PC-9 (cell line): Measurements from ENCODE around the gene ACER3. TPM values are rescaled to one million over a fixed set of nuclear protein-coding genes. Genes with fewer than 3 reads are reported as not detected.
"Not testable (repeated sequence)": the region's sequence is repeated elsewhere in the genome, so short reads cannot be mapped to it uniquely, and the experiment has no call there.

Source experiments
- BruUV-seq: library from RNA; stranded (reverse); fragments of 400-500 nt; replicated peaks from 2 replicates; lab custom pipeline; 2021; lab: Mats Ljungman, UMichigan
- CTCF ChIA-PET: fragments of 300-600 bp; sonication (Branson Sonifier 250); formaldehyde crosslinking; loops from one replicate; lab custom pipeline; 2022; ENCODE audit warnings: antibody characterized with exemption; lab: Charles Lee
- POLR2A ChIA-PET: fragments of 300-600 bp; sonication (Branson Sonifier 250); formaldehyde crosslinking; loops from one replicate; lab custom pipeline; 2022; ENCODE audit warnings: antibody characterized with exemption; ENCODE audit not compliant: unreplicated experiment; lab: Charles Lee
- DNase-seq, 2 experiments: peaks; one replicate each; pipeline versions ENCODE4 v3.0.0 to v3.0.0-alpha.2; 2015 to 2022; ENCODE audit warnings: mixed read lengths in 1 of 2
- H2AFZ ChIP-seq: fragments of 200-600 bp; sonication (generic); 2 replicates; pipeline ENCODE4 v1.8.1; 2017; ENCODE audit warnings: antibody characterized with exemption
- H3F3A ChIP-seq: fragments of 200-600 bp; sonication (generic); 2 replicates; pipeline ENCODE4 v1.8.1; 2017; ENCODE audit warnings: antibody characterized with exemption, mild to moderate bottlenecking, low read depth; ENCODE audit not compliant: insufficient read depth
- H3K27ac ChIP-seq: fragments of 200-600 bp; sonication (generic); 2 replicates; pipeline ENCODE4 v1.6.1; 2016; ENCODE audit warnings: mixed run types
- H3K27me3 ChIP-seq: fragments of 200-600 bp; sonication (generic); 2 replicates; pipeline ENCODE4 v1.6.1; 2016; ENCODE audit warnings: low read depth, mixed run types; ENCODE audit not compliant: insufficient read depth
- H3K36me3 ChIP-seq: fragments of 200-600 bp; sonication (generic); 2 replicates; pipeline ENCODE4 v1.6.1; 2016; ENCODE audit warnings: low read depth, mixed run types
- H3K4me1 ChIP-seq: fragments of 200-600 bp; sonication (generic); replicated peaks from 2 replicates; pipeline ENCODE4 v1.6.1; 2016; ENCODE audit warnings: mixed run types; ENCODE audit not compliant: insufficient read depth
- H3K4me2 ChIP-seq: fragments of 200-600 bp; sonication (generic); 2 replicates; pipeline ENCODE4 v1.6.1; 2017; ENCODE audit warnings: mixed run types
- H3K4me3 ChIP-seq: fragments of 200-600 bp; sonication (generic); 2 replicates; pipeline ENCODE4 v1.6.1; 2016; ENCODE audit warnings: mixed run types
- H3K79me2 ChIP-seq: fragments of 200-600 bp; sonication (generic); 2 replicates; pipeline ENCODE4 v1.6.1; 2017; ENCODE audit warnings: low read depth, mixed run types
- H3K9me2 ChIP-seq: fragments of 200-600 bp; sonication (generic); 2 replicates; pipeline ENCODE4 v1.8.1; 2017; ENCODE audit warnings: mild to moderate bottlenecking; ENCODE audit not compliant: insufficient read depth
- H3K9me3 ChIP-seq: fragments of 200-600 bp; sonication (generic); 2 replicates; pipeline ENCODE4 v1.8.1; 2016; ENCODE audit warnings: low read depth; ENCODE audit not compliant: insufficient read depth
- H4K20me1 ChIP-seq: fragments of 200-600 bp; sonication (generic); 2 replicates; pipeline ENCODE4 v1.8.1; 2017; ENCODE audit not compliant: insufficient read depth
- EZH2 ChIP-seq: fragments of 200-600 bp; sonication (generic); IDR thresholded peaks from 2 replicates; pipeline ENCODE4 v1.8.0; 2017; ENCODE audit warnings: antibody characterized with exemption, low read depth
- intact Hi-C: fragments of 100-400 bp; cut with micrococcal nuclease; formaldehyde crosslinking; loops from one replicate; pipeline ENCODE4 v1.10.0; 2022; ENCODE audit not compliant: unreplicated experiment
- total RNA-seq: library from RNA; stranded (reverse); gene quantifications from 2 replicates; pipeline ENCODE4 v1.2.3, GENCODE V29; 2021
- TF ChIP-seq, protein P1 (sequence below): fragments of 200-600 bp; sonication (generic); conservative IDR thresholded peaks from 2 replicates; pipeline ENCODE4 v1.6.1; 2017; ENCODE audit warnings: mixed run types, antibody characterized with exemption, mild to moderate bottlenecking, moderate library complexity

The ACER3 gene
- total RNA-seq, 1 experiment from 2014 or later, result 21.3 TPM

DNA sequence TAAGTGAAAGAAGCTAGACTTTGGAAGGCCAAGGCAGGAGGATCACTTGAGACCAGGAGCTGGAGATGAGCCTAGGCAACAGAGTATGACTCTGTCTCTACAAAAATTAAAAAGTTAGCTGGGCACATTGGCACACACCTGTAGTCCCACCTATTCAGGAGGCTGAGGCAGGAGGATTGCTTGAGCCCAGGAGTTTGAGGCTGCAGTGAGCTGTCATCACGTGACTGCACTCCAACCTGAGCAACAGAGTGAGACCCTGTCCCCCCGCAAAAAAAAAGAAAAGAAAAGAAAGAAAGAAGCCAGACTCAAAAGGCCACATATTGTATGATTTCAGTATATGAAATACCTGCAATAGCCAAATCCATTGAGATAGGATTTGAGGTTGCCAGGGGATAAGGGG, 198.2 kb downstream of the ACER3 start:
- Histone ChIP-seq H3F3A (no peaks in the 10 kb centered on the region), H3K4me3 (no peak overlapping the region), H3K9me3 (peaks cover 19% of the 10 kb centered on the region; the same call in 1 of the 2 replicates), H3K4me2 (no peak overlapping the region), H3K27ac (no peak overlapping the region), H3K36me3 (no peaks in the 10 kb centered on the region), H3K4me1 (no peaks in the 10 kb centered on the region), H2AFZ (no peak overlapping the region), H3K79me2 (no peaks in the 10 kb centered on the region), H4K20me1 (no peaks in the 10 kb centered on the region), H3K9me2 (no peaks in the 10 kb centered on the region), H3K27me3 (0 out of 2 replicates have a peak, but pooled peaks cover 6% of the 10 kb centered on the region)
- intact Hi-C loops, result no loop called here
- ChIA-PET CTCF (interaction anchor here (0.6 kb wide), 1 partner anchor 31 kb away, joined by 3 read pairs; no protein-coding TSS in a partner anchor), POLR2A (no interaction called here)
- no TSS peak for BruUV-seq
- DNase-seq, result no peak
- no peak for TF ChIP-seq EZH2
- TF ChIP-seq, protein P1, sequence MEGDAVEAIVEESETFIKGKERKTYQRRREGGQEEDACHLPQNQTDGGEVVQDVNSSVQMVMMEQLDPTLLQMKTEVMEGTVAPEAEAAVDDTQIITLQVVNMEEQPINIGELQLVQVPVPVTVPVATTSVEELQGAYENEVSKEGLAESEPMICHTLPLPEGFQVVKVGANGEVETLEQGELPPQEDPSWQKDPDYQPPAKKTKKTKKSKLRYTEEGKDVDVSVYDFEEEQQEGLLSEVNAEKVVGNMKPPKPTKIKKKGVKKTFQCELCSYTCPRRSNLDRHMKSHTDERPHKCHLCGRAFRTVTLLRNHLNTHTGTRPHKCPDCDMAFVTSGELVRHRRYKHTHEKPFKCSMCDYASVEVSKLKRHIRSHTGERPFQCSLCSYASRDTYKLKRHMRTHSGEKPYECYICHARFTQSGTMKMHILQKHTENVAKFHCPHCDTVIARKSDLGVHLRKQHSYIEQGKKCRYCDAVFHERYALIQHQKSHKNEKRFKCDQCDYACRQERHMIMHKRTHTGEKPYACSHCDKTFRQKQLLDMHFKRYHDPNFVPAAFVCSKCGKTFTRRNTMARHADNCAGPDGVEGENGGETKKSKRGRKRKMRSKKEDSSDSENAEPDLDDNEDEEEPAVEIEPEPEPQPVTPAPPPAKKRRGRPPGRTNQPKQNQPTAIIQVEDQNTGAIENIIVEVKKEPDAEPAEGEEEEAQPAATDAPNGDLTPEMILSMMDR, result no peak

DNA sequence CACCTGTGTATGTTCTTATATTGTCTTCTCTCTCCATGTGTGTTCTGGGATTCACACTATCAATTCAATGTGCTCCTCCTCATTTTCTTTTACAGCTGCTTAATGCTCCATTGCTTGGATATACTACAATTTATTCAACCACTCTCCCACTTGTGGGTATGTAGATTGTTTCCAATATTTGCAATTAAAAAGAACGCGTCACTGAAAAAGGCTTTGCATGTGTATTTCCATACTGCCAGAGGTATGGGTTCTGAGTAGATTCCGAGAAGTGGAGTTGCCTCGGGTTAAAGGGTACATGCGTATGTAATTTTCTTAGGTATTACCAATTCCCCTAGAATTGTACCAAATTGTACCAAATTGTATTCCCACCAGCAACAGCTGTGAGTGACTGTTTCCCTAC, 199.1 kb downstream of the ACER3 start:
- no peaks in the 10 kb centered on the region for H3F3A ChIP-seq
- 0 out of 2 replicates have a peak, but pooled peaks cover 6% of the 10 kb centered on the region for H3K27me3 ChIP-seq
- no TSS peak for BruUV-seq
- DNase-seq, result no peak
- no peak overlapping the region for H3K4me2 ChIP-seq
- H3K27ac ChIP-seq, result no peak overlapping the region
- no peaks in the 10 kb centered on the region for H3K79me2 ChIP-seq
- POLR2A ChIA-PET, result no interaction called here
- no peaks in the 10 kb centered on the region for H3K36me3 ChIP-seq
- no peaks in the 10 kb centered on the region for H3K4me1 ChIP-seq
- H4K20me1 ChIP-seq, result no peaks in the 10 kb centered on the region
- intact Hi-C loops, result no loop called here
- TF ChIP-seq EZH2, result no peak
- TF ChIP-seq, protein P1, result no peak
- no peak overlapping the region for H2AFZ ChIP-seq
- H3K9me3 ChIP-seq, result peaks cover 19% of the 10 kb centered on the region; the same call in 1 of the 2 replicates
- no peak overlapping the region for H3K4me3 ChIP-seq
- H3K9me2 ChIP-seq, result no peaks in the 10 kb centered on the region
- CTCF ChIA-PET, result no interaction called here

DNA sequence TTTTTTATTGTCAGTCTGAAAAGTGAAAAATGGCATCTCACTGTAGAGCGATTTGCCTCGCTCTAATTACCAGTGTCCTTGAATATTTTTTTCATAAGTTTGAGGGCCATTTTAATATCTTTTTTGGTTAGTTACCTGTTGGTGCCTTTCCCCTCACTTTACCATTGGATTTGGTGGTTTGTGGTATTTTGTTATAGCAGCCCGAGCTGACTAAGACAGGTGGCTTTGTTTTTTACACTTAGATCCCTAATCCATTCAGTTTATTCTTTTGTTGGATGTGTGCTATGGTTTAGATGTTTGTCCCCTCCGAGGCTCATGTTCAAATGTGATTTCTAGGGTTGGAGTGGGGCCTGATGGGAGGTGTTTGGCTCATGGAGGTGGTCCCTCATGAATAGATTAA, 199.5 kb downstream of the ACER3 start:
- CTCF ChIA-PET, result interaction anchor here (0.7 kb wide), 1 partner anchor 46 kb away, joined by 3 read pairs; no protein-coding TSS in a partner anchor
- no peak overlapping the region for H3K27ac ChIP-seq

DNA sequence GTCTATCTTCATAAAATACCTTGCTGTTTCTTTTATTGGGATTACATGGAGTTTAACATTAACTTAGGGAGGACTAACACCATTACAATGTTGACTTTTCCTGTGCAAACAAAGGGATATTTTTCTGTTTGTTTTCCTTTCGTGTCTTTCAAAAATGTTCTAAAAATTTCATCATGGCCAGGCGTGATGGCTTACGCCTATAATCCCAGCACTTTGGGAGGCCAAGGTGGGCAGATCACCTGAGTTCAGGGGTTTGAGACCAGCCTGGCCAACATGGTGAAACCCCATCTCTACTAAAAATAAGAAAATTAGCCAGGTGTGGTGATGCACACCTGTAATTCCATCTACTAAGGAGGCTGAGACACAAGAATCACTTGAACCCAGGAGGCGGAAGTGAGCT, 200.5 kb downstream of the ACER3 start:
- H3K4me3 ChIP-seq, H3F3A ChIP-seq, H3K9me2 ChIP-seq, H3K4me1 ChIP-seq, H3K27ac ChIP-seq, H3K4me2 ChIP-seq, DNase-seq, H3K9me3 ChIP-seq, BruUV-seq, CTCF ChIA-PET, H2AFZ ChIP-seq, H4K20me1 ChIP-seq, POLR2A ChIA-PET, intact Hi-C loops, H3K79me2 ChIP-seq, H3K36me3 ChIP-seq, H3K27me3 ChIP-seq: not testable (repeated sequence)

More for the DNA sequence above, 199.5 kb downstream of the ACER3 start:
- Histone ChIP-seq H3K36me3 (no peaks in the 10 kb centered on the region), H3K27me3 (0 out of 2 replicates have a peak, but pooled peaks cover 6% of the 10 kb centered on the region), H3K9me2 (no peaks in the 10 kb centered on the region), H3K79me2 (no peaks in the 10 kb centered on the region), H3K4me2 (no peak overlapping the region), H3F3A (no peaks in the 10 kb centered on the region; the same call in 1 of the 2 replicates), H4K20me1 (no peaks in the 10 kb centered on the region), H3K4me3 (no peak overlapping the region), H3K9me3 (peaks cover 19% of the 10 kb centered on the region; the same call in 1 of the 2 replicates), H2AFZ (no peak overlapping the region), H3K4me1 (no peaks in the 10 kb centered on the region)
- BruUV-seq, result no TSS peak
- intact Hi-C loops, result no loop called here
- TF ChIP-seq EZH2, result no peak
- TF ChIP-seq, protein P1, result no peak
- DNase-seq, result no peak
- POLR2A ChIA-PET, result no interaction called here
